ENCODE results near the gene NT5DC3.

NT5DC3 gene

DNA sequence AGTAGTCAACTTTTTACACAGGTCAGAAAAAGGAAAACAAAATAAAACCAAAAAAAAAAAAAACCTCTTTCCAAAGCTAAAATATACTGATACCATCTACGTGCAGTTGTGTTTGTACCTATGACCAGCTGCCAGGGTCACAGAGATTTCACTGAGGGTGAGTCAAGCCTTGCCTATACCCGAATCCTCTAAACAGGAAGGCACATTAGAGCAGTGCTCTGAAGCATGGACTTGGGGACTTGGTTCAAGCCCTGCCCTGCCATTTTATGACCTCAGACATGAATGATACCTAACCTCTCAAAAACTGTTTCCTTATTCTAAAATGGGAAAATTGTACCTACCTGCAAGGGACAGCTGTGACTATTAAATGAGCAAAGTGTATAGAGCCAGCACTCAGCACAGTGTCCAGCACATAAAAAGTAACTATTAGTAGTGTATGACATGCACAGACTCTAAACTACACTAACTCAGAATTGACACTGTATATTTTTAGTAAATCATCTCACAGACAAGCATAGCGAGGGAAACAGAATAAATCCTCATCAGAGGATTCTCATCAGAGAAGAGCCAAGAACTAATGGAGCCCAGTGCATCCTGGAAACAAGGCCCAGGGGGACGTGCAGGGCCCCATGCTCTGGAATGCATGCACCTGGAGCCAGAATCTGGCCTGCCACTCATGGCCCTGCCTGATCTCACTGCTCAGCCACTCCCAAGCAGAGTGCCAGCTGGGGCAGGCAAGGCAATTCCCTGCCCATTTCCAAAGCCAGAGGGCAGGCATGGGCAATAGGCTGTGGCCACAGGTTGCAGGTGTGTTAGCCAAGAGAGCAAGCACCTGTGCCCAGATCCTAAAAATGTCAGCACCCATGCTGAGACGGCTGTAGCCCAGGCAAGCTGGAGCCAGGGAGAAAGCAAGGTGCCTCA is 57.0 kb downstream of the NT5DC3 start:
- no peak for DNase-seq (ENCODE audit: low spot score)

DNA sequence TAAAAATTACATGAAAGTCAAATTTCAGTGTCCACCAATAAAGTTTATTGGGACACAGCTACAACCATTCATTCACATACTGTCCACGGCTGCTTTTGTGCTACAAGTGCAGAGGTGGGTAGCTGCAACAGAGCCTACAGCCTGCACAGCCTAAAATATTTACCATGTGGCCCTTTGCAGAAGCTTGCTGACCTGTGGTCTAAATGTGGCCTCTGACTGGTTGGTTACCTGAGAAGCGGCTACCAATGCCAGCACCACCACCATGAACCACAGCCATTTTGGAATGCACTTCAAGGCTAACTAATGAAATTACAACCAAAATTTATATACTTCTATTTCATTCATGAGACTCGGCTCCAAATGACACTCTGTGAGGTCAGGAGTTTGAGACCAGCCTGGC is 58.6 kb downstream of the NT5DC3 start:
- DNase-seq (ENCODE audit: low spot score), result no peak

DNA sequence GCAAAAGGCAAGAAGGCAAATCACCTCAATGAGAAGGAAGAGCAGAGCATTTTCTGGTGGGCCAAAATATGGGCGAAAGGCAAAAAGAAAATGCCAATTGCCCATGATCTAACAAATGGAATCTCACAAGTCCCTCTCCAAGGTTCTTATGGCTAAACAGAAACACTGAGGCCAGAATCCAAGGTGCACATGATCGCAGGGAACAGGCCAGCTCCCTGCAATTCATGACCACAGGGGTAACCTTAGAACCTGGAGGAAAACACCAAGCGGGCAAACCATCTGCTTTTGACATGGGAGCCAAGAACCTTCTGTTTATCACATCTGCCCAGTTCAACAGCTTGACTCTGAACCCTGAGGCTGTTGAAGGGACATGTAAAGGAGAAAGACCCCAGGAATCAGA is 60.0 kb downstream of the NT5DC3 start:
- no peak for DNase-seq (ENCODE audit: low spot score)

GRCh38 chr12:103780093-103780440 is 61.0 kb downstream of the NT5DC3 start:
- DNase-seq (ENCODE audit: low spot score), result no peak

DNA sequence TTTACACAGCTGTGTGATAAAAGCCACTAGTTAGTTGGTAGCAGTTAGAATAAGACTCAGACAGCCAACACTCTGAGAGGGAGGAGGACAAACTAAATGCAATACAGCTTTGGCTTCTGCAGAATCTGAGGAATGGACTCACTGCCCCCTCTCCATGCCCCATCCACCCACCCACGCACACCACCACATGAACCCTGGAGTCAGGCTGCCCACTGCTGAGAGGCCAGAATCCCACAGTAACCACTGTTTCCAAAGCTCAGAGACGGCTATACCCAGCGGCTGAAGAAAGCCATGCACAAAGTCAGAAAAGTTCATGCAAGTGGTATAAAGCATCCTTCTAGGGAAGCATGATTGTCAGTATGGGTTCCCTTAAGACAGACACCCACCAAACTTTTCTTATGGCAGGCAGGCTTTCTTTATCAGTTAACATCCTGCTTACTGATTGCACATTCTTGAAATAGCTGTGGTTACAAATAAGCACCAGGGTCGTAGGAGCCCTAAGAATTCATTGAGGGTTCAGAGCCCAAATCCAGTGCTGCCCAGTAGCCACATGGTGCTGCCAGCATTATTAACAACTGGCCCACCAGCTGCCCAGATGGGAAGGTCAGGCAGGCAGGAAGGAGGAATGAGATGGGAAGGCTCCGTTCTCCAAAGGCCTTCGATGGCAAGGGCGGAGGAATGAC is 61.5 kb downstream of the NT5DC3 start:
- no peak for DNase-seq (ENCODE audit: low spot score)

DNA sequence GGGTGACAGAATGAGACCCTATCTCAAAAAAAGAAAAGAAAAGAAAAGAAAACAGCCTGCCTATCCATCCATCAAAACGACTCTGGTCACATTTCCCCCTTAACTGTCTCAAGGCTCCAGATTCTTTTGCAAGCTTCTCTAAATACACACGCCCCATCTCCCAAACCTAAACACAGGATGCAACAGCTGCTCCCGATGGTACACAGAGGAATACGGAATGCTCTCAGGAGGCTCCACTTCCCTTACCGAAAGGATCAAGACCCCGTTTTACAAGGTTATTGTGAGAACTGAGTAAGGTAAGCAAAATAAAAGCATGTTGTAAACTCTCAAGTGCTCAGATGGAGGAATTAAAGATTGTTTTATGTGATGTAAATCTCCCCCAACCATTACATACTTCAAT is 62.3 kb downstream of the NT5DC3 start:
- no peak for DNase-seq (ENCODE audit: low spot score)

GRCh38 chr12:103774977-103775560 is 66.0 kb downstream of the NT5DC3 start:
- no peak for DNase-seq (ENCODE audit: low spot score)

- DNase-seq (ENCODE audit: low spot score), result no peak
These were observed 67.7 kb downstream of the NT5DC3 start for GRCh38 chr12:103773109-103773910.

DNA sequence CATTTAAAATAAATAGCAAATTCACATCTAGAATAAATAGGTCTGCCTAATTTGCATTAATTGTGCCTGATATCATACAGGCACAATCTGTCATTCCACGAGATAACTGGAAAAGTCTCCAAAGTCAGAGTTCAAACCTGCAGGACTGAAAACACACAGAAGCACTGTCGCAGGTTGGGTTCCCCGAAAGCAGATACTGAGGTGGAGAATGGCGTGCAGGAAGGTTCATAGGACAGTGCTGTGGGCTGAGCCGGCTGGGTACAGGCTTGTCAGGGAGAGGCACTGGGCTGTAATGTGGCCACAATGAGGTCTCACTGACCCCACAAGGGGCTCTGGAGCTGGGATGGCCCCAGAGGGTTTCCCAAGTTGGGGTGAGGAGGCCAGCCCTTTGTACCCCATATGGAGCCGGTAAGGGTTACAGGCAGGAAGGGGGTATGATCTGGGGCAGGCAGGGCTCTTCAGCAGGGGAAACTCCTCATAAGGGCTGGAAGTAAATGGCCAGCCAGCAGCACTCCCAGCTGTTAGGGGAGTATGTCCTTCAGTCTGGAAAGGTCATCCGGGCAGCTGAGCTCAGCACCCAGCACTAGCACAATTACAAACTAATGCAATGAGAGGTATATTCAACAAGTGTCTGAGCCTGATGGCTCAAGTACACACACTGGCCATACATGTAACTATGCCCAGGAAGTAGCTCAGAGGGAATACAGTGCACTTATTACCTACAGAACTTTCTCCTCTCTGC is 68.5 kb downstream of the NT5DC3 start:
- DNase-seq (ENCODE audit: low spot score), result no peak

- no peak for DNase-seq (ENCODE audit: low spot score)
These were observed 69.6 kb downstream of the NT5DC3 start for GRCh38 chr12:103771466-103771865.

DNA sequence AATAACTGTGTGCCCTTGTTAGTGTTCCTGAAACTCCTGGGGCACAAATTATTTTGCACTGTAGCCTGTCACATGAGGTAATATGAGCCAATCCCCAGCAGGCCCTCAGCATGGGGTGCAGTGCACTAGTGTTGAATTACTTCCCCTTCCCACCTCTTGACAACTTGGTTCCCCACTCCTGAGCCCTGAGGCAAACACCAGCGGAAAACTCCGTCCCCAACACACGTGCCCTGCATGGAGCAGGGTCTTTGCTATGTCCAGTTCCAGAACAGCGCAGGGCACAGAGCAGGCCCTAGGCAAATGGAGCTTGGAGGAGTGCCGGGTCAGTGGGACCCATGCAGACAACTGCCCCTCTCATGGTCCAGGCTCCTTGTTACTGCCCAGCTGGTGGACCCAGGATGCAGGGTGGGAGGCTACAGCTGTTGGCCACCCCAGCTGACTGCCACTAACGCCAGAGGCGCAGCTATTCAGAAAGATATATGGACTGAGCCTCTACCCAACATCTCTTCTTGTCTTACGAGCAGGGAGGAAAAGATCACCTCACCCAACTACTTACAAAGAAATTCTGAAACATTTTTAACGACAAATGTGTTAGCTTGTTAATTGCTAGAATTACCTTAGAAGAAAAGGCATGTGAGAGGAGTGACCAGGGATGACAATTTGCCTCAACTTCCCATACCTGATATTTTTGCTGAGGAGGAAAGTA is 71.6 kb downstream of the NT5DC3 start:
- DNase-seq (ENCODE audit: low spot score), result no peak

DNA sequence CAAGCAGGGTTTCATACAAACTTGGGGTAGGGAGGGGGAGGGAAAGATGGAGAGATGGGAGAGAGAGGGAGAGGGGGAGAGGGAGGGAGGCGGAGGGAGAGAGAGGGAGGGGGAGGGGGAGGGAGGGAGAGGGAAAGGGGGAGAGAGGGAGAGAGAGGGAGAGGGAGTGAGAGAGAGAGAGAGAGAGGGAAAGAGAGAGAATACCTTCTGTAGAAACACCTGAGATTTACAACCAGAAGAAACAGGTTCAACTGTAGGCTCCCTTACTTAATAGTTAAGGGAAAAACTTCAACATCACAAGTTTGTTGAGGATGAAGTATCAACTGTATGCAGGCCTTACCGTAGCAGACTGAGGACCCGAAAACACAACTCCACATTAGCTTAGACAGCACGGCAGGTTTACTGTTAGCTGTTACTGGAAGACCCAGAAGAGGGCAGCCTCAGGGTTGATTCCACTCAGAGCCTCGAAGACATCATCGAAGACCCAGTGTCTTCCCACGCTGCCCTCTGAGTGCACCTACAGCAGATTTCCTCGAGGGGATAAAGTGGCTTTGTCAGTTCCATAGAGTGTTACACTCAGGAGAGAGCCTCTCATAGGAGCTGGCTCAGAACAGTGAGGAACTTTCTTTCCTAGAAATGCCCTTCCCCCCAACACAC is 72.4 kb downstream of the NT5DC3 start:
- DNase-seq (ENCODE audit: low spot score), result no peak

- no peak for DNase-seq (ENCODE audit: low spot score)
These were observed 75.0 kb downstream of the NT5DC3 start for GRCh38 chr12:103766028-103766427.

- no peak for DNase-seq (ENCODE audit: low spot score)
These were observed 75.7 kb downstream of the NT5DC3 start for GRCh38 chr12:103765322-103765721.

- DNase-seq (ENCODE audit: low spot score), result no peak
These were observed 78.6 kb downstream of the NT5DC3 start for GRCh38 chr12:103762473-103762872.

DNA sequence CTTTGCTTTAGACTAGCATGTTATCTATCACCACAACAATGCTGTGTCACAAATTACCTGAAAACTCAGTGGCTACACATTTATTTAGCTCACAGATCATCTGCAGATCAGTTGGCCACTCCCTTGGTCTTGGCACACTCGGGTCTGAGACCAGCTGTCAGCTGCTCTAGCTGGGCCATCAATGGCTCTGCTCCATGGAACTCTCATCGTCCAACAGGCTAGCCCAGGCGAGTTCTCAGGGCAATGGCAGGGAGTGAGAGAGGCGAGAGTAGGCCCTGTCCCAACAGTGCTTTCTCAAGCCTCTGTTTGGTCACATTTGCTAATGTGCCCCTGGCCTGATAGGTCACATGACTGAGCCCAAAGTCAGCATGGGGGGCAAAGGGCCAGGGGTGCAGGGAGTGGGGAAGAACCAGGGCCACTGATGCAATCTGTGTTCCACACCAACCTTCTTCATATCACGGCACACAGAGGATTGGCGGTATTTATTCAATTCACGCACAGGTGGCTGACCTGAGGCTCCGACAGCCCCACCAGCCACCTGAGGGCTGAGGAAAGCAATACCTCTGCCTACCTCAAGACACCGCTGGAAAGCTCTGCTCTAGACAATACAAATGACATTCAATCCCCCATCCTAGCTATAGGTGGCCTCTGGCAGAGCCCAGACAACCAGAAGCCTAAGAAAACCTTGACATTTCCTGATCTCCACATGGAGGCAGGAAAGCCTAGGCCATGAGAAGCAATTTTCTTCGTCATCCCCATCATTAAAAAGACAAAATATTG is 82.5 kb downstream of the NT5DC3 start:
- DNase-seq (ENCODE audit: low spot score), result no peak

GRCh38 chr12:103757248-103757647 is 83.8 kb downstream of the NT5DC3 start:
- no peak for DNase-seq (ENCODE audit: low spot score)

DNA sequence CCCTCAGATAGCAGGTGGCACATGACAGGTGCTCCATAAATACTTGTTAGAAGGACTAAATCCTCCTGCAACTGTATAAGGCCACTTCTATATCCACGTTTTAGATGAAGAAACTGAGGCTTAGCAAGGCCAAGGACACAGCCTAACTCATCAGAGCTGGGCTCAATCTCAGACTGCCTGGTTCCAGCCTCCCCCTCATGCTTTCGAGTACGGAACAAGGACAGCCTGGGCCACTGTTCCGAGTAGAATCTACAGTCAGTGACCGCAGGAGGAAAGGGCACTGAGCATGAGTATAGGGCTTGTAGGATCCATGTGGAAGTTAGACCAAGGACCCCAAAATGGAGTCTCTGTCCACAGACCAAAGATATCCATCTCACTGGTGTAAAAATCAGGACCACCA is 84.6 kb downstream of the NT5DC3 start:
- DNase-seq (ENCODE audit: low spot score), result no peak

GRCh38 chr12:103755425-103755824 is 85.6 kb downstream of the NT5DC3 start:
- no peak for DNase-seq (ENCODE audit: low spot score)

DNA sequence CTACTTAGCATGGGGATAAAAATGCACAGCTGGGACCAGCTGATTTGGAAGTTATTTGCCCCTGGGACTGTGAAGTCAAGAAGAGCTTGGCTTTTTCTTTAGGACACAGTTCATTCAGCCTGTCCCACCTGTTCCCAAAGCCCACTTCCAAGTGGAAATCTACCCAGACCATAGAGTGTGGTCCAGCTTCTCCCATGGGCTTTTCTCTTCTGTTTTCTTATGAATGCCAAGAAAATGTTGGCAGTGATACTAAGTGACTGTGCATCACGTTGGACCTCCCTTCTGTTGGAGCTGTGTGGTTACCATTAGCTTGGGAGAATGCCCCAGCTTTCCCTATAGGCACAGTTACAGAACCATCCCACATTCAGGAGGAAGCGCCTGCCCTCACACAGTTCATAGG is 89.4 kb downstream of the NT5DC3 start:
- DNase-seq (ENCODE audit: low spot score), result no peak

Measured in LoVo (cell line).